IMR-90 (cell line): Measurements from ENCODE around the gene TAF1B. TPM values are rescaled to one million over a fixed set of nuclear protein-coding genes. Genes with fewer than 3 reads are reported as not detected.

Source experiments
- ATAC-seq: fragments of 200-7000 bp; cut with Tn5 transposase; 2 replicates; pipeline ENCODE4 v1.9.1; 2020; ENCODE audit warnings: low read depth, mild to moderate bottlenecking, moderate library complexity
- BruUV-seq: library from RNA; stranded (reverse); fragments of 400-500 nt; replicated peaks from 2 replicates; lab custom pipeline; 2021; lab: Mats Ljungman, UMichigan
- CTCF ChIA-PET: fragments of 300-600 bp; formaldehyde crosslinking; extraction: SDS; loops from one replicate; lab custom pipeline; 2021; ENCODE audit warnings: antibody characterized with exemption; lab: Yijun Ruan, JAX
- POLR2A ChIA-PET: fragments of 300-600 bp; sonication (Branson Sonifier 250); formaldehyde crosslinking; loops from one replicate; lab custom pipeline; 2022; ENCODE audit warnings: antibody characterized with exemption; ENCODE audit not compliant: unreplicated experiment; lab: Charles Lee
- DNase-seq: peaks from one replicate; pipeline ENCODE4 v3.0.0; 2013
- H2AFZ ChIP-seq: replicated peaks from 2 replicates; pipeline ENCODE3; 2013; ENCODE audit warnings: low read length, mild to moderate bottlenecking; ENCODE audit not compliant: poor library complexity
- H2AK5ac ChIP-seq: 2 replicates; pipeline ENCODE4 v1.6.1; 2013; ENCODE audit warnings: low read depth, low read length, inconsistent platforms
- H2AK9ac ChIP-seq: replicated peaks from 2 replicates; pipeline ENCODE3; 2013; ENCODE audit warnings: mild to moderate bottlenecking, low read depth, low read length, moderate library complexity; ENCODE audit not compliant: poor library complexity
- H2BK120ac ChIP-seq: 2 replicates; pipeline ENCODE4 v1.6.1; 2013; ENCODE audit warnings: low read depth, low read length, inconsistent platforms
- H2BK15ac ChIP-seq: 3 replicates; pipeline ENCODE4 v1.6.1; 2013; ENCODE audit warnings: low read depth, low read length, inconsistent platforms
- H2BK20ac ChIP-seq: 2 replicates; pipeline ENCODE4 v1.6.1; 2013; ENCODE audit warnings: low read depth, mild to moderate bottlenecking, inconsistent platforms, low read length, moderate library complexity
- H2BK5ac ChIP-seq: 2 replicates; pipeline ENCODE4 v1.6.1; 2013; ENCODE audit warnings: mild to moderate bottlenecking, low read depth, low read length, inconsistent platforms; ENCODE audit not compliant: poor library complexity, severe bottlenecking
- H3K14ac ChIP-seq: replicated peaks from 2 replicates; pipeline ENCODE4 v1.6.1; 2013; ENCODE audit warnings: low read depth, low read length, inconsistent platforms
- H3K18ac ChIP-seq: 2 replicates; pipeline ENCODE4 v1.6.1; 2013; ENCODE audit warnings: low read depth, low read length, control low read depth
- H3K23ac ChIP-seq: 2 replicates; pipeline ENCODE4 v1.6.1; 2013; ENCODE audit warnings: low read depth, low read length, inconsistent platforms
- H3K27ac ChIP-seq: 2 replicates; pipeline ENCODE4 v1.5.1; 2013; ENCODE audit warnings: mild to moderate bottlenecking, control low read depth, low read length; ENCODE audit not compliant: insufficient read depth
- H3K27me3 ChIP-seq: 2 replicates; pipeline ENCODE4 v1.6.1; 2013; ENCODE audit warnings: low read length; ENCODE audit not compliant: control insufficient read depth, insufficient read depth
- H3K36me3 ChIP-seq: 2 replicates; pipeline ENCODE4 v1.6.1; 2013; ENCODE audit warnings: low read length, mixed read lengths; ENCODE audit not compliant: control insufficient read depth, insufficient read depth
- H3K4ac ChIP-seq: 2 replicates; pipeline ENCODE4 v1.6.1; 2013; ENCODE audit warnings: low read depth, low read length, inconsistent platforms
- H3K4me1 ChIP-seq: 2 replicates; pipeline ENCODE4 v1.6.1; 2013; ENCODE audit warnings: low read length, mixed read lengths; ENCODE audit not compliant: control insufficient read depth, insufficient read depth
- H3K4me2 ChIP-seq: 2 replicates; pipeline ENCODE4 v1.6.1; 2013; ENCODE audit warnings: low read depth, mild to moderate bottlenecking, control low read depth, low read length, moderate library complexity
- H3K4me3 ChIP-seq: 2 replicates; pipeline ENCODE4 v1.5.1; 2013; ENCODE audit warnings: low read depth, mild to moderate bottlenecking, control low read depth, low read length, moderate library complexity; ENCODE audit not compliant: insufficient read depth
- H3K56ac ChIP-seq: 2 replicates; pipeline ENCODE4 v1.6.1; 2013; ENCODE audit warnings: low read length, inconsistent platforms; ENCODE audit not compliant: insufficient read depth; ENCODE audit errors: extremely low read depth
- H3K79me1 ChIP-seq, 2 experiments: 2 replicates each; pipeline ENCODE4 v1.6.1; 2013; ENCODE audit warnings: low read length in 2 of 2, inconsistent platforms in 1 of 2, low read depth in 1 of 2
- H3K9ac ChIP-seq: 2 replicates; pipeline ENCODE4 v1.6.1; 2013; ENCODE audit warnings: low read depth, low read length, control low read depth
- H3K9me1 ChIP-seq: 2 replicates; pipeline ENCODE4 v1.6.1; 2013; ENCODE audit warnings: low read length, inconsistent platforms; ENCODE audit not compliant: insufficient read depth
- H3K9me3 ChIP-seq: 2 replicates; pipeline ENCODE4 v1.6.1; 2013; ENCODE audit warnings: low read length; ENCODE audit not compliant: control insufficient read depth, insufficient read depth
- H4K20me1 ChIP-seq: 2 replicates; pipeline ENCODE4 v1.6.1; 2013; ENCODE audit warnings: low read length, inconsistent platforms; ENCODE audit not compliant: insufficient read depth
- H4K5ac ChIP-seq: 2 replicates; pipeline ENCODE4 v1.6.1; 2013; ENCODE audit warnings: mild to moderate bottlenecking, low read depth, low read length, control low read depth
- H4K8ac ChIP-seq, 2 experiments: 2 replicates each; pipeline ENCODE4 v1.6.1; 2013; ENCODE audit warnings: low read depth in 2 of 2, low read length in 2 of 2, control low read depth in 1 of 2, inconsistent platforms in 1 of 2
- H4K91ac ChIP-seq: 2 replicates; pipeline ENCODE4 v1.6.1; 2013; ENCODE audit warnings: low read depth, low read length, inconsistent platforms; ENCODE audit not compliant: insufficient read depth
- BHLHE40 ChIP-seq: fragments of 150-350 bp; IDR thresholded peaks from 2 replicates; pipeline ENCODE4 v1.6.1; 2016; ENCODE audit warnings: mild to moderate bottlenecking, low read depth, low read length
- ELK1 ChIP-seq: fragments of 150-350 bp; IDR thresholded peaks from 2 replicates; pipeline ENCODE4 v1.6.1; 2016; ENCODE audit warnings: low read depth, mild to moderate bottlenecking, low read length, moderate library complexity, borderline replicate concordance
- FOS ChIP-seq: fragments of 150-350 bp; IDR thresholded peaks from 2 replicates; pipeline ENCODE4 v1.6.1; 2016; ENCODE audit warnings: low read depth, low read length
- MAFK ChIP-seq: IDR thresholded peaks from 2 replicates; pipeline ENCODE4 v1.6.1; 2012; ENCODE audit warnings: low read depth, low read length, improper control_type of control experiment
- MAZ ChIP-seq: IDR thresholded peaks from 2 replicates; pipeline ENCODE4 v1.6.1; 2012; ENCODE audit warnings: low read depth, mild to moderate bottlenecking, low read length, improper control_type of control experiment, moderate library complexity, borderline replicate concordance
- MXI1 ChIP-seq: IDR thresholded peaks from 2 replicates; pipeline ENCODE4 v1.6.1; 2012; ENCODE audit warnings: low read depth, mild to moderate bottlenecking, low read length, moderate library complexity, borderline replicate concordance
- NFE2L2 ChIP-seq: fragments of 150-350 bp; IDR thresholded peaks from 2 replicates; pipeline ENCODE4 v1.6.1; 2016; ENCODE audit warnings: low read depth, mild to moderate bottlenecking, low read length
- POLR2A ChIP-seq: IDR thresholded peaks from 2 replicates; pipeline ENCODE4 v1.6.1; 2012; ENCODE audit warnings: mild to moderate bottlenecking, low read depth, low read length
- RAD21 ChIP-seq: IDR thresholded peaks from 2 replicates; pipeline ENCODE4 v1.6.1; 2012; ENCODE audit warnings: low read length, improper control_type of control experiment
- RCOR1 ChIP-seq: IDR thresholded peaks from 2 replicates; pipeline ENCODE4 v1.6.1; 2012; ENCODE audit warnings: mild to moderate bottlenecking, low read length, improper control_type of control experiment; ENCODE audit not compliant: insufficient replicate concordance
- RFX5 ChIP-seq: IDR thresholded peaks from 2 replicates; pipeline ENCODE4 v1.8.0; 2012; ENCODE audit warnings: low read depth, mild to moderate bottlenecking, low read length, moderate library complexity
- SMC3 ChIP-seq: fragments of 150-350 bp; IDR thresholded peaks from 2 replicates; pipeline ENCODE4 v1.6.1; 2016; ENCODE audit warnings: low read depth, mild to moderate bottlenecking, antibody characterized with exemption, low read length, moderate library complexity
- USF2 ChIP-seq: fragments of 150-350 bp; IDR thresholded peaks from 2 replicates; pipeline ENCODE4 v1.6.1; 2017; ENCODE audit warnings: mild to moderate bottlenecking, antibody characterized with exemption, low read length, low read depth
- WGBS, 2 experiments: methylation state at CpG; one replicate each; pipeline versions ENCODE4 v1.1.5 to v1.1.7; 2013; ENCODE audit warnings: missing lambda C conversion rate in 2 of 2; ENCODE audit not compliant: insufficient read length in 1 of 2; ENCODE audit errors: extremely low coverage in 2 of 2; 5-methylcytosine and 5-hydroxymethylcytosine counted together
- dilution Hi-C: fragments of 300-500 bp; cut with HindIII; formaldehyde crosslinking; loops from one replicate; pipeline ENCODE4 v1.14.3; 2018; ENCODE audit warnings: low sequenced_read_pairs; ENCODE audit not compliant: unreplicated experiment
- in situ Hi-C: fragments of 300-500 bp; cut with MboI; formaldehyde crosslinking; loops from 3 replicates; pipeline ENCODE4 v1.14.3; 2019; ENCODE audit warnings: low sequenced_read_pairs, inconsistent platforms, mixed read lengths
- intact Hi-C: fragments of 100-400 bp; cut with micrococcal nuclease; formaldehyde crosslinking; loops from 2 replicates; pipeline ENCODE4 v1.10.0; 2022
- polyA plus RNA-seq, 3 experiments: library from polyadenylated mRNA; depleted of rRNA; stranded (reverse); fragments of >200 nt; gene quantifications; 2 replicates each; pipeline ENCODE4 v1.2.3, GENCODE V29; 2012; ENCODE audit warnings: low replicate concordance in 1 of 3
- total RNA-seq: library from RNA; depleted of rRNA; stranded (reverse); fragments of >200 nt; gene quantifications from 2 replicates; pipeline ENCODE4 v1.2.3, GENCODE V29; 2012
- TF ChIP-seq, protein P1 (sequence below): conservative IDR thresholded peaks from 2 replicates; pipeline ENCODE4 v1.5.1; 2012; ENCODE audit warnings: mild to moderate bottlenecking, low read depth, low read length, improper control_type of control experiment

The TAF1B gene
- total and polyA plus RNA-seq, 2 of the 4 experiments (the other 2 are of a cell fraction) = 8.4 to 19.9 TPM

DNA sequence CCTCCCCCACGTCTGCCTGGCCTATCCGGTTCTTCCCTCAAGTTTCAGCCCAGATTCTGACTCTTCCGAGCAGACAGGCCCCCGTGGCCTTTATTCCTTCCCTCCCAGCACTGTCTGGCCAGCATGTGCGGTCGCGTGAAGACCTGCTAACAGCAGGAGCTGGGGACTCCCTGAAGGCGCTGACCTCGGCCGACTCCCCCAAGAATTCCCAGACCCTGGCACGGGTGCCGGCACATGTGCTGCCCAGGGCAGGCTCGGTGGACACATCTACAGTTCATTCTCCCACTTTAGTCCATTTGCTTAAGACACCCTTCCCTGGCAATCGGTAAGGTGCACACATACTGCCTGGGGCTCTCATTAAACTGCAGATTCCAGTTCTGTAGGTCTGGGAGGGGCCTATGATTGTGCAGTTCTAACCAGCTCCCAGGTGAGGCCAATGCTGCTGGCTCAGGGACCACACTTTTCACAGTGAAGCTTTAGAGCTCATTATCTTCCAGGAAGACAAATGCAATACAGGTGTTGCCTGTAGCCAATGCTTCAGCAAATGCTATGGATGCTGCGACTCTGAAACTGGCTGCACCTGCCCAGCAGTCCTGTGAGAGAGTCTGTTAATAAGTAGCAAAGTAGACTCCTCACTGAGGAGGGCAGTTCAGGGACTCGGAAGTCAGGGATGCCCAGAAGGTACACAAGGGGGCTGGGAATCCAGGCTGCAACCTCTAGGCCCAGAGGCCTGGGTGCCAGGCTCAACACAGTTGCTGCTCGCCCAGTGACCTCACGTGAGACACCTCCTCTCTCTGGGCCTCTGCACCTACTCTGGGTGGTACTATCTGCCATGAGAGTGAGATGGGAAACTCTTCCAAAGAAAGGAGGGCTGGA lies 45.4 kb upstream of the TAF1B start:
- Histone ChIP-seq H2BK5ac (no peak overlapping the region), H3K4me2 (no peak overlapping the region), H3K9me3 (no peaks in the 10 kb centered on the region), H3K9me1 (peaks cover 9% of the 10 kb centered on the region; the same call in 1 of the 2 replicates), H3K23ac (no peak overlapping the region), H2AFZ (no peak overlapping the region), H2BK15ac (no peak overlapping the region), H4K20me1 (no peaks in the 10 kb centered on the region; the same call in 1 of the 2 replicates), H3K56ac (no peak overlapping the region), H2AK5ac (no peak overlapping the region), H4K8ac (no peak overlapping the region), H3K27ac (no peak overlapping the region), H2BK120ac (no peak overlapping the region), H3K4me1 (peaks cover 16% of the 10 kb centered on the region), H3K4me3 (no peak overlapping the region), H4K5ac (no peak overlapping the region), H3K14ac (no peak overlapping the region), H3K4ac (no peak overlapping the region), H4K91ac (no peak overlapping the region), H3K79me1 (no peaks in the 10 kb centered on the region), H2BK20ac (no peak overlapping the region), H3K18ac (no peak overlapping the region), H3K27me3 (no peaks in the 10 kb centered on the region; the same call in 1 of the 2 replicates), H3K36me3 (no peaks in the 10 kb centered on the region), H2AK9ac (no peak overlapping the region), H3K9ac (no peak overlapping the region)
- intact Hi-C loops = no loop called here
- dilution Hi-C loops = no loop called here
- BruUV-seq = no TSS peak
- in situ Hi-C loops = loop anchor here (5.0 kb wide), 1 partner anchor 249 kb away; no protein-coding TSS in a partner anchor
- no peak for ATAC-seq
- ChIA-PET CTCF (interaction anchor here (1.0 kb wide), 1 partner anchor 16 kb away, joined by 3 read pairs; no protein-coding TSS in a partner anchor), POLR2A (no interaction called here)
- 83% methylated on average over 8 of the region's 18 CpGs; no CpG with 5 or more reads in 1 of the 2 experiments for WGBS, 2 experiments
- no peak for DNase-seq
- TF ChIP-seq SMC3 (no peak), ELK1 (no peak), MAFK (no peak), MAZ (no peak), POLR2A (no peak), USF2 (no peak), MXI1 (no peak), NFE2L2 (no peak), BHLHE40 (no peak), RAD21 (no peak), RCOR1 (no peak), FOS (no peak), RFX5 (no peak)
- TF ChIP-seq, protein P1, sequence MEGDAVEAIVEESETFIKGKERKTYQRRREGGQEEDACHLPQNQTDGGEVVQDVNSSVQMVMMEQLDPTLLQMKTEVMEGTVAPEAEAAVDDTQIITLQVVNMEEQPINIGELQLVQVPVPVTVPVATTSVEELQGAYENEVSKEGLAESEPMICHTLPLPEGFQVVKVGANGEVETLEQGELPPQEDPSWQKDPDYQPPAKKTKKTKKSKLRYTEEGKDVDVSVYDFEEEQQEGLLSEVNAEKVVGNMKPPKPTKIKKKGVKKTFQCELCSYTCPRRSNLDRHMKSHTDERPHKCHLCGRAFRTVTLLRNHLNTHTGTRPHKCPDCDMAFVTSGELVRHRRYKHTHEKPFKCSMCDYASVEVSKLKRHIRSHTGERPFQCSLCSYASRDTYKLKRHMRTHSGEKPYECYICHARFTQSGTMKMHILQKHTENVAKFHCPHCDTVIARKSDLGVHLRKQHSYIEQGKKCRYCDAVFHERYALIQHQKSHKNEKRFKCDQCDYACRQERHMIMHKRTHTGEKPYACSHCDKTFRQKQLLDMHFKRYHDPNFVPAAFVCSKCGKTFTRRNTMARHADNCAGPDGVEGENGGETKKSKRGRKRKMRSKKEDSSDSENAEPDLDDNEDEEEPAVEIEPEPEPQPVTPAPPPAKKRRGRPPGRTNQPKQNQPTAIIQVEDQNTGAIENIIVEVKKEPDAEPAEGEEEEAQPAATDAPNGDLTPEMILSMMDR = no peak
